GM23248 (cell line): ENCODE measurements around the gene EGFR.

ENCODE experiments used
- EZH2 ChIP-seq: fragments of 200-600 bp; sonication (generic); IDR thresholded peaks from 2 replicates; pipeline ENCODE4 v1.6.1; 2018; ENCODE audit warnings: antibody characterized with exemption, mild to moderate bottlenecking; ENCODE audit not compliant: insufficient read depth, poor library complexity, severe bottlenecking
- EZH2phosphoT487 ChIP-seq: fragments of 200-600 bp; sonication (generic); IDR thresholded peaks from 2 replicates; pipeline ENCODE4 v1.6.1; 2018; ENCODE audit warnings: antibody characterized with exemption, moderate library complexity, mild to moderate bottlenecking, low read depth; ENCODE audit not compliant: insufficient read depth

- TF ChIP-seq EZH2phosphoT487, result no peak
- no peak for TF ChIP-seq EZH2
These were observed 46.0 kb upstream of the EGFR start for GRCh38 chr7:54972733-54973294.
